Measurements from ENCODE around the gene RNH1.

Gene RNH1

GRCh38 chr11:459511-460220 is 47.4 kb downstream of the RNH1 start:
- in situ Hi-C loops (cut with HindIII; ENCODE audit: low sequenced_read_pairs) = no loop called here
- TF ChIP-seq CTCF (IDR thresholded peaks at IDR 0.05; ENCODE audit: low read depth, low read length) = no peak
- no peak overlapping the region for H3K4me3 ChIP-seq (ENCODE audit: low read depth, low read length)
- no peak for DNase-seq (ENCODE audit: low read depth, low spot score)

DNA sequence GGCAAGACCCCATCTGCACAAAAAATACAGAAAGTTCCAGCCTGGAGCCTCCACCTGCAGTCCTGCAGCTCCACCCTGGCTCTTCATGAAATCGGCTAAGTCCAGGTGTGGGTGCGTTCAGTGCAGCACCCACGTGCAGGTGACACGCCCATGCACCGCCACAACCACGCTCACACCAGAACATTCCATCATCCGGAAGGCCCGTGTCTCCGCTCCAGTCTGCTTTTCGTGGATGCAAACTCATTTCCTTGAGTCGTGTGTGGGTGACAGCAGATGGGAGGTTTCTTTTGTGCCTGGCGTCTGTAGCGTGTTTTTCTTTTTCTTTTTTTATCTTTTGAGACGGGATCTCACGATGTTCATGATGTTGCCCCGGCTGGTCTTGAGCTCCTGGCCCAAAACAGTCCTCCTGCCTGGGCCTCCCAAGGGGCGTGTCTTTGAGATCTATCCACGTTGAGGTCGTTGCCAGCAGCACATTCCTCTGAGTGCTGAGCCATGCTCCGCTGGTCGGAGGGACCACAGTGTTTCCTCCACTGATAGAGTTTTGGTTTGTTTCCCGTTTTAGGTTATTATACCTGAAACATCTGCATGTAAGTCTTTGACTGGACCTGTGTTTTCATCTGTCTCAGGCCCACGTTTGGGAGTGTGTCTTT is 49.8 kb downstream of the RNH1 start:
- in situ Hi-C loops (cut with HindIII; ENCODE audit: low sequenced_read_pairs) = no loop called here
- no peak for TF ChIP-seq CTCF (IDR thresholded peaks at IDR 0.05; ENCODE audit: low read depth, low read length)
- no peak overlapping the region for H3K4me3 ChIP-seq (ENCODE audit: low read depth, low read length)
- no peak for DNase-seq (ENCODE audit: low read depth, low spot score)

- no peak for DNase-seq (ENCODE audit: low read depth, low spot score)
- H3K4me3 ChIP-seq (ENCODE audit: low read depth, low read length) = no peak overlapping the region
- TF ChIP-seq CTCF (IDR thresholded peaks at IDR 0.05; ENCODE audit: low read depth, low read length) = no peak
- in situ Hi-C loops (cut with HindIII; ENCODE audit: low sequenced_read_pairs) = no loop called here
These were observed 50.5 kb downstream of the RNH1 start for GRCh38 chr11:456533-456932.

DNA sequence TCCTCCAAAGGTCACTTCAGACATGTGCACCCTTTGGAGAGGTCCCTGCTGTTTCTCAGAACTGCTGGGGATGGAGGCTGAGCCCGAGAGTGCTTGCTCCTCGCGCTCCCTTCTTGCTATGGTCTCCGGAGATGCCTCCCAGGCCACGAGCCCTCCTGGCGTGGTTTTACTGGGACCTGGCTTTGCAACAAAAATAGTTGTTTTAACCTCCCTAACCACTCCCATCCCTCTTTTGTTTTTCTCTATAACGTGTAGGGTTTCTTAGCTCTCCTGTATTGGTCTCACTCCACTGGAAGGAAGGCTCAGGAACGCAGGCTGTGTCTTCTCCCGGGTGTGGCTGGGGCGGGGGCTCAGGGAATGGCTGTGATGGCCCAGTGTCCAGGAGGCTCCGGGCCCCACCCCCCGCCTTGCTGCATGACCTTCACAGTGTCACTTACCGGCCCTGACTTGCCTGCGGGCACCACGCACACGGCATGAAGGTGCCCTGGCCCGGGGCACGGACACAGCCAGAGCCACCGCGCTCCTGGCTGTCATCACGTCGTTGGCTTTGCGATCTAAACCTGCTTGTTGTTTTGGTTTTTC is 51.4 kb downstream of the RNH1 start:
- DNase-seq (ENCODE audit: low read depth, low spot score) = no peak
- no peak overlapping the region for H3K4me3 ChIP-seq (ENCODE audit: low read depth, low read length)
- in situ Hi-C loops (cut with HindIII; ENCODE audit: low sequenced_read_pairs) = no loop called here
- no peak for TF ChIP-seq CTCF (IDR thresholded peaks at IDR 0.05; ENCODE audit: low read depth, low read length)

DNA sequence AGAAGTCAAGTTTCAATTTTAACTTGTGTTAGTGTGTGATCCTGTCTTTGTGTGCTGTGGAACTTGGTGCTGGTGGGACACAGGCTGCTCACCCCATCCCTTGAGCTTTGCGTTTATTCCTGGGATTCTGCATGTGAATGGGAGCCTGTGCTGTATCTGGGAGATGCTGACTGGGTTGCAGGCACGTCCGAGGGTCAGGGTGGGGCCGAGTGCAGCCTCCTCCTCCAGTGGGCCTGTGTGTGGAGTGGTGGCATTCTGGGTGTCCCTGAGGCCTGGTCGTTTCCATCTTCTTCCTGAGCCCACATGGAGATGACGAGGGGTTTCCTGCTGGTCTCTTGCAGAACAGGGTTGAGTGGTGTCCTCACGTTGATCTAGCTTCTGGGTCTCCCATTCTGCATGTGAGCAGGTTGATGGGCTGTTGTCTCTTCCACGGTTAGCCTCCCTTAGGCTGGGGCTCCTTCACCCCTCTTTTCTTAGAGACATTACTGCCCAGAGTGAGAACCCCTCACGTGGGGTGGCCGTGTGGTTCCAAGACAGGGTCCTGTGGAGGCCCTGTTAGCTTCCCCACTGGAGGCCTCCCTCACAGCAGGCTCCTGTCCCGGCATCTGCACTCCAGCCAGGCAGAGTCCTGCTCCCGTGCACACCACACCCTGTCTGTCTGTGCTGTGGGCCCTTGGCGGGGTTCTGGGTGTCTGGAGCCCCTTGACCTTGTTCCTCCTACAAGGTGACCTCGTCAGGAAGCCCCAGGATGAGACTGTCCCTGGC is 52.1 kb downstream of the RNH1 start:
- no peak overlapping the region for H3K4me3 ChIP-seq (ENCODE audit: low read depth, low read length)
- no peak for DNase-seq (ENCODE audit: low read depth, low spot score)
- in situ Hi-C loops (cut with HindIII; ENCODE audit: low sequenced_read_pairs) = no loop called here
- TF ChIP-seq CTCF (IDR thresholded peaks at IDR 0.05; ENCODE audit: low read depth, low read length) = no peak

GRCh38 chr11:454043-454442 is 53.0 kb downstream of the RNH1 start:
- no peak for TF ChIP-seq CTCF (IDR thresholded peaks at IDR 0.05; ENCODE audit: low read depth, low read length)
- no peak overlapping the region for H3K4me3 ChIP-seq (ENCODE audit: low read depth, low read length)
- in situ Hi-C loops (cut with HindIII; ENCODE audit: low sequenced_read_pairs) = no loop called here
- DNase-seq (ENCODE audit: low read depth, low spot score) = no peak

Data from astrocyte of the spinal cord (primary cell).